SK-N-SH treated with all-trans-retinoic acid at 6 μM for 48 hours (cell line): Measurements from ENCODE around the gene TMEM60.

ENCODE experiments used
- ATAC-seq: fragments of 200-7000 bp; cut with Tn5 transposase; 3 replicates; pipeline ENCODE4 v1.9.1; 2020; ENCODE audit warnings: mild to moderate bottlenecking, moderate library complexity
- ARNTL ChIP-seq: fragments of 450-650 bp; formaldehyde crosslinking; IDR thresholded peaks from 2 replicates; pipeline ENCODE4 v1.5.0; 2020; ENCODE audit warnings: low read depth, mild to moderate bottlenecking, moderate library complexity, borderline replicate concordance
- BACH2 ChIP-seq: fragments of 250-450 bp; sonication (Bioruptor Pico); IDR thresholded peaks from 2 replicates; pipeline ENCODE4 v1.9.0; 2021; ENCODE audit warnings: mild to moderate bottlenecking, borderline replicate concordance
- ESRRG ChIP-seq: fragments of 250-450 bp; sonication (Bioruptor Pico); IDR thresholded peaks from 2 replicates; pipeline ENCODE4 v1.6.1; 2021; ENCODE audit warnings: mild to moderate bottlenecking
- GLIS3 ChIP-seq: fragments of 250-450 bp; sonication (Bioruptor Pico); IDR thresholded peaks from 2 replicates; pipeline ENCODE4 v1.5.0; 2020; ENCODE audit warnings: mild to moderate bottlenecking, moderate library complexity
- ISL1 ChIP-seq: fragments of 250-450 bp; sonication (Bioruptor Pico); IDR thresholded peaks from 2 replicates; pipeline ENCODE4 v2.1.2; 2022; ENCODE audit warnings: mild to moderate bottlenecking, moderate library complexity
- PATZ1 ChIP-seq: fragments of 250-450 bp; sonication (Bioruptor Pico); IDR thresholded peaks from 2 replicates; pipeline ENCODE4 v1.8.0; 2020; ENCODE audit warnings: mild to moderate bottlenecking, moderate library complexity, borderline replicate concordance
- RARB ChIP-seq: fragments of 250-450 bp; sonication (Bioruptor Pico); IDR thresholded peaks from 2 replicates; pipeline ENCODE4 v1.8.0; 2021; ENCODE audit warnings: mild to moderate bottlenecking, moderate library complexity
- SNAI2 ChIP-seq: fragments of 250-450 bp; sonication (Bioruptor Pico); IDR thresholded peaks from 2 replicates; pipeline ENCODE4 v1.5.0; 2020; ENCODE audit warnings: mild to moderate bottlenecking, moderate library complexity
- TCF4 ChIP-seq: fragments of 250-450 bp; sonication (Bioruptor Pico); IDR thresholded peaks from 2 replicates; pipeline ENCODE4 v1.8.0; 2021; ENCODE audit warnings: mild to moderate bottlenecking, moderate library complexity, borderline replicate concordance
- TOX ChIP-seq: fragments of 250-450 bp; sonication (Bioruptor Pico); IDR thresholded peaks from 2 replicates; pipeline ENCODE4 v1.8.0; 2021; ENCODE audit warnings: mild to moderate bottlenecking, moderate library complexity, borderline replicate concordance
- ZC3H10 ChIP-seq: fragments of 250-450 bp; sonication (Bioruptor Pico); IDR thresholded peaks from 2 replicates; pipeline ENCODE4 v1.5.1; 2021; ENCODE audit warnings: mild to moderate bottlenecking, moderate library complexity
- ZFP3 ChIP-seq: fragments of 250-450 bp; sonication (Bioruptor Pico); IDR thresholded peaks from 2 replicates; pipeline ENCODE4 v1.5.0; 2020; ENCODE audit warnings: mild to moderate bottlenecking, moderate library complexity
- ZFP30 ChIP-seq: fragments of 450-650 bp; formaldehyde crosslinking; IDR thresholded peaks from 2 replicates; pipeline ENCODE4 v1.5.0; 2022; ENCODE audit warnings: mild to moderate bottlenecking, moderate library complexity
- ZNF70 ChIP-seq: fragments of 450-650 bp; formaldehyde crosslinking; IDR thresholded peaks from 2 replicates; pipeline ENCODE4 v1.5.0; 2020; ENCODE audit warnings: mild to moderate bottlenecking, moderate library complexity
- TF ChIP-seq, protein P1 (sequence below): fragments of 250-450 bp; sonication (Bioruptor Pico); IDR thresholded peaks from 2 replicates; pipeline ENCODE4 v1.5.0; 2020; ENCODE audit warnings: mild to moderate bottlenecking, moderate library complexity
- TF ChIP-seq, protein P2 (sequence below): fragments of 250-450 bp; sonication (Bioruptor Pico); IDR thresholded peaks from 2 replicates; pipeline ENCODE4 v1.8.0; 2021; ENCODE audit warnings: low read depth, mild to moderate bottlenecking, moderate library complexity, borderline replicate concordance

Gene TMEM60

DNA sequence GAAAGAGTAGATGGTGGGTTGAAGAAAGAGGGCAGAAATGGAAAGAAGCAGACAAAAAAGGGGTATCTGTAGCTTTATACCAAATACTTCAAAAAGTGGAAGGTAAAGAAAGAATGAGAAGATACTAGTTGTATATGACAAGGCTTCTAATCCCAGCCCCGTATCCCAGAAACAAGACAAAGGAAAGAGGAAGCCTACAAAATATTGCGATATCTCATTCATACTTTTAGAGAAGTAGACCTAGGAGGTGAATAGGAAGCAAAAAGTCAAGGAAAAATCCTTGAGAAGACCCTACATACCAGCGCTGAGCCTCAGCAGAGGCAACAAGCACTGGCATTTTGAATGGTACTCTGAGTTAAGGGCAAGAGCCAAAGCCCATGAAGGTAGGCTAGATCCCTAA, 26.9 kb upstream of the TMEM60 start:
- TF ChIP-seq PATZ1: no peak
- TF ChIP-seq BACH2 (CRISPR knock-in tag): no peak
- TF ChIP-seq GLIS3 (CRISPR knock-in tag): no peak
- TF ChIP-seq SNAI2: no peak
- no peak for ATAC-seq

DNA sequence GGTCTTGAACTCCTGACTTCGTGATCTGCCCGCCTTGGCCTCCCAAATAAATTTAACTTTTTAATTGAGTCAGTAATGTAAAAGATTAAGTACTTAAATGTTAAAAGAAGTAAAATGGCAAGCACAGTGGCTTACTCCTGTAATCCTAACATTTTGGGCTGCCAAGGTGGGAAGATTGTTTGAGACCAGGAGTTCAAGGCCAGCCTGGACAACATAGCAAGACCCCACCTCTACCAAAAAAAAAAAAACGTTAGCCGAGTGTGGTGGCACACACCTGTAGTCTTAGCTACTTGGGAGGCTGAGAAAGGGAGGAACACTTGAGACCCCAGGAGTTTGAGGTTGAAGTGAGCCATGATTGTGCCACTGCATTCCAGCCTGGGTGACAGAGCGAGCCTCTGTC, 26.4 kb upstream of the TMEM60 start:
- TF ChIP-seq, protein P1, sequence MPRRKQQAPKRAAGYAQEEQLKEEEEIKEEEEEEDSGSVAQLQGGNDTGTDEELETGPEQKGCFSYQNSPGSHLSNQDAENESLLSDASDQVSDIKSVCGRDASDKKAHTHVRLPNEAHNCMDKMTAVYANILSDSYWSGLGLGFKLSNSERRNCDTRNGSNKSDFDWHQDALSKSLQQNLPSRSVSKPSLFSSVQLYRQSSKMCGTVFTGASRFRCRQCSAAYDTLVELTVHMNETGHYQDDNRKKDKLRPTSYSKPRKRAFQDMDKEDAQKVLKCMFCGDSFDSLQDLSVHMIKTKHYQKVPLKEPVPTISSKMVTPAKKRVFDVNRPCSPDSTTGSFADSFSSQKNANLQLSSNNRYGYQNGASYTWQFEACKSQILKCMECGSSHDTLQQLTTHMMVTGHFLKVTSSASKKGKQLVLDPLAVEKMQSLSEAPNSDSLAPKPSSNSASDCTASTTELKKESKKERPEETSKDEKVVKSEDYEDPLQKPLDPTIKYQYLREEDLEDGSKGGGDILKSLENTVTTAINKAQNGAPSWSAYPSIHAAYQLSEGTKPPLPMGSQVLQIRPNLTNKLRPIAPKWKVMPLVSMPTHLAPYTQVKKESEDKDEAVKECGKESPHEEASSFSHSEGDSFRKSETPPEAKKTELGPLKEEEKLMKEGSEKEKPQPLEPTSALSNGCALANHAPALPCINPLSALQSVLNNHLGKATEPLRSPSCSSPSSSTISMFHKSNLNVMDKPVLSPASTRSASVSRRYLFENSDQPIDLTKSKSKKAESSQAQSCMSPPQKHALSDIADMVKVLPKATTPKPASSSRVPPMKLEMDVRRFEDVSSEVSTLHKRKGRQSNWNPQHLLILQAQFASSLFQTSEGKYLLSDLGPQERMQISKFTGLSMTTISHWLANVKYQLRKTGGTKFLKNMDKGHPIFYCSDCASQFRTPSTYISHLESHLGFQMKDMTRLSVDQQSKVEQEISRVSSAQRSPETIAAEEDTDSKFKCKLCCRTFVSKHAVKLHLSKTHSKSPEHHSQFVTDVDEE (CRISPR knock-in tag): no peak
- ATAC-seq: no peak

GRCh38 chr7:77823787-77824186, 25.6 kb upstream of the TMEM60 start:
- no peak for ATAC-seq
- TF ChIP-seq ZFP30 (no peak), RARB (no peak), TOX (CRISPR knock-in tag) (no peak), ESRRG (CRISPR knock-in tag) (no peak)

DNA sequence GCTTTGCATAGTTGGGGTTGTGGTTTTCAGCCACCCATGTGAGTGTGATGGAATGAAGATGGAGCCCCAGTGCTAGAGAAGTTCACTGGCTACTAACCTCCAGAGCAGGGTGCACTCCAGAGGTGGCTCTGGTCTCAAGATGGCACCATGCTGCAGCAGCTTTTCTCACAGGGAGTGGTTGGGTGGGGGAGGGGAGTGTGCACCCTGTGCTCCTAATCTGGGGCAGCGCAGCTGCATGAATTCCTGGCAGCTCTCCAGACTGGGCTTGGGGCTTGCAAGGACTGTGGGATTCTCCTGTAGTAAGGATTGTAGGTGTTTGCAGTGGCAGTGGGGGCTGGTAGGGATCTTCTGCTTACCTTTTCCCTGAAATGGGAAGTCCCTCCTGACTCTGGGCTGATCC, 24.0 kb upstream of the TMEM60 start:
- TF ChIP-seq, protein P2, sequence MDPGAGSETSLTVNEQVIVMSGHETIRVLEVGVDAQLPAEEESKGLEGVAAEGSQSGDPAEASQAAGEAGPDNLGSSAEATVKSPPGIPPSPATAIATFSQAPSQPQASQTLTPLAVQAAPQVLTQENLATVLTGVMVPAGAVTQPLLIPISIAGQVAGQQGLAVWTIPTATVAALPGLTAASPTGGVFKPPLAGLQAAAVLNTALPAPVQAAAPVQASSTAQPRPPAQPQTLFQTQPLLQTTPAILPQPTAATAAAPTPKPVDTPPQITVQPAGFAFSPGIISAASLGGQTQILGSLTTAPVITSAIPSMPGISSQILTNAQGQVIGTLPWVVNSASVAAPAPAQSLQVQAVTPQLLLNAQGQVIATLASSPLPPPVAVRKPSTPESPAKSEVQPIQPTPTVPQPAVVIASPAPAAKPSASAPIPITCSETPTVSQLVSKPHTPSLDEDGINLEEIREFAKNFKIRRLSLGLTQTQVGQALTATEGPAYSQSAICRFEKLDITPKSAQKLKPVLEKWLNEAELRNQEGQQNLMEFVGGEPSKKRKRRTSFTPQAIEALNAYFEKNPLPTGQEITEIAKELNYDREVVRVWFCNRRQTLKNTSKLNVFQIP: no peak
- TF ChIP-seq ARNTL (CRISPR knock-in tag): no peak
- no peak for ATAC-seq

DNA sequence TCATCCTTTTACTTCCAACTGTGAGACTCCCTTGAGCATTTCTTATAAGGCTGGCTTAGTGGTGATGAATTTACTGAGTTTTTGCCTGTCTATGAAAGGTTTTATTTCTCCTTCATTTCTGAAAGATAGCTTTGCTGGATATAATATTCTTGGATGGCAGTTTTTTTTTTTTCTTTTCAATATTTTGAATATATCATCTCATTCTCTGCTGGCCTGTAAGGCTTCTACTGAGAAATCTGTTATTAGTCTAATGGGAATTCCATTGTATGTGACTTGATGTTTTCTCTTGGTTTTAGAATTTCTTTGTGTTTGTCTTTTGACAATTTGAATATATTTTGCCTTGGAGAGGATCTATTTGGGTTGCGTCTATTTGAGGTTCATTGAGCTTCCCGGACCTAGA, 22.7 kb upstream of the TMEM60 start:
- ATAC-seq: no peak
- no peak for TF ChIP-seq ARNTL (CRISPR knock-in tag)
- no peak for TF ChIP-seq PATZ1
- no peak for TF ChIP-seq ZC3H10 (CRISPR knock-in tag)

- TF ChIP-seq ZNF70 (CRISPR knock-in tag) (no peak), PATZ1 (no peak), SNAI2 (no peak), ISL1 (no peak), RARB (no peak), ESRRG (CRISPR knock-in tag) (no peak), ZFP3 (CRISPR knock-in tag) (no peak), TCF4 (CRISPR knock-in tag) (no peak)
- TF ChIP-seq, protein P2: no peak
These were observed 20.8 kb upstream of the TMEM60 start for GRCh38 chr7:77819021-77819420.

More at GRCh38 chr7:77819021-77819420, 20.8 kb upstream of the TMEM60 start:
- ATAC-seq: no peak
